IMR-90 (cell line): ENCODE results near the gene TMEM161A. TPM values are rescaled to one million over a fixed set of nuclear protein-coding genes. Genes with fewer than 3 reads are reported as not detected.

Source experiments
- ATAC-seq: fragments of 200-7000 bp; cut with Tn5 transposase; 2 replicates; pipeline ENCODE4 v1.9.1; 2020; ENCODE audit warnings: low read depth, mild to moderate bottlenecking, moderate library complexity
- BruUV-seq: library from RNA; stranded (reverse); fragments of 400-500 nt; replicated peaks from 2 replicates; lab custom pipeline; 2021; lab: Mats Ljungman, UMichigan
- CTCF ChIA-PET: fragments of 300-600 bp; formaldehyde crosslinking; extraction: SDS; loops from one replicate; lab custom pipeline; 2021; ENCODE audit warnings: antibody characterized with exemption; lab: Yijun Ruan, JAX
- POLR2A ChIA-PET: fragments of 300-600 bp; sonication (Branson Sonifier 250); formaldehyde crosslinking; loops from one replicate; lab custom pipeline; 2022; ENCODE audit warnings: antibody characterized with exemption; ENCODE audit not compliant: unreplicated experiment; lab: Charles Lee
- DNase-seq: peaks from one replicate; pipeline ENCODE4 v3.0.0; 2013
- H2AFZ ChIP-seq: replicated peaks from 2 replicates; pipeline ENCODE3; 2013; ENCODE audit warnings: low read length, mild to moderate bottlenecking; ENCODE audit not compliant: poor library complexity
- H2AK5ac ChIP-seq: 2 replicates; pipeline ENCODE4 v1.6.1; 2013; ENCODE audit warnings: low read depth, low read length, inconsistent platforms
- H2AK9ac ChIP-seq: replicated peaks from 2 replicates; pipeline ENCODE3; 2013; ENCODE audit warnings: mild to moderate bottlenecking, low read depth, low read length, moderate library complexity; ENCODE audit not compliant: poor library complexity
- H2BK120ac ChIP-seq: 2 replicates; pipeline ENCODE4 v1.6.1; 2013; ENCODE audit warnings: low read depth, low read length, inconsistent platforms
- H2BK15ac ChIP-seq: 3 replicates; pipeline ENCODE4 v1.6.1; 2013; ENCODE audit warnings: low read depth, low read length, inconsistent platforms
- H2BK20ac ChIP-seq: 2 replicates; pipeline ENCODE4 v1.6.1; 2013; ENCODE audit warnings: low read depth, mild to moderate bottlenecking, inconsistent platforms, low read length, moderate library complexity
- H2BK5ac ChIP-seq: 2 replicates; pipeline ENCODE4 v1.6.1; 2013; ENCODE audit warnings: mild to moderate bottlenecking, low read depth, low read length, inconsistent platforms; ENCODE audit not compliant: poor library complexity, severe bottlenecking
- H3K14ac ChIP-seq: replicated peaks from 2 replicates; pipeline ENCODE4 v1.6.1; 2013; ENCODE audit warnings: low read depth, low read length, inconsistent platforms
- H3K18ac ChIP-seq: 2 replicates; pipeline ENCODE4 v1.6.1; 2013; ENCODE audit warnings: low read depth, low read length, control low read depth
- H3K23ac ChIP-seq: 2 replicates; pipeline ENCODE4 v1.6.1; 2013; ENCODE audit warnings: low read depth, low read length, inconsistent platforms
- H3K27ac ChIP-seq: 2 replicates; pipeline ENCODE4 v1.5.1; 2013; ENCODE audit warnings: mild to moderate bottlenecking, control low read depth, low read length; ENCODE audit not compliant: insufficient read depth
- H3K27me3 ChIP-seq: 2 replicates; pipeline ENCODE4 v1.6.1; 2013; ENCODE audit warnings: low read length; ENCODE audit not compliant: control insufficient read depth, insufficient read depth
- H3K36me3 ChIP-seq: 2 replicates; pipeline ENCODE4 v1.6.1; 2013; ENCODE audit warnings: low read length, mixed read lengths; ENCODE audit not compliant: control insufficient read depth, insufficient read depth
- H3K4ac ChIP-seq: 2 replicates; pipeline ENCODE4 v1.6.1; 2013; ENCODE audit warnings: low read depth, low read length, inconsistent platforms
- H3K4me1 ChIP-seq: 2 replicates; pipeline ENCODE4 v1.6.1; 2013; ENCODE audit warnings: low read length, mixed read lengths; ENCODE audit not compliant: control insufficient read depth, insufficient read depth
- H3K4me2 ChIP-seq: 2 replicates; pipeline ENCODE4 v1.6.1; 2013; ENCODE audit warnings: low read depth, mild to moderate bottlenecking, control low read depth, low read length, moderate library complexity
- H3K4me3 ChIP-seq: 2 replicates; pipeline ENCODE4 v1.5.1; 2013; ENCODE audit warnings: low read depth, mild to moderate bottlenecking, control low read depth, low read length, moderate library complexity; ENCODE audit not compliant: insufficient read depth
- H3K56ac ChIP-seq: 2 replicates; pipeline ENCODE4 v1.6.1; 2013; ENCODE audit warnings: low read length, inconsistent platforms; ENCODE audit not compliant: insufficient read depth; ENCODE audit errors: extremely low read depth
- H3K79me1 ChIP-seq, 2 experiments: 2 replicates each; pipeline ENCODE4 v1.6.1; 2013; ENCODE audit warnings: low read length in 2 of 2, inconsistent platforms in 1 of 2, low read depth in 1 of 2
- H3K9ac ChIP-seq: 2 replicates; pipeline ENCODE4 v1.6.1; 2013; ENCODE audit warnings: low read depth, low read length, control low read depth
- H3K9me1 ChIP-seq: 2 replicates; pipeline ENCODE4 v1.6.1; 2013; ENCODE audit warnings: low read length, inconsistent platforms; ENCODE audit not compliant: insufficient read depth
- H3K9me3 ChIP-seq: 2 replicates; pipeline ENCODE4 v1.6.1; 2013; ENCODE audit warnings: low read length; ENCODE audit not compliant: control insufficient read depth, insufficient read depth
- H4K20me1 ChIP-seq: 2 replicates; pipeline ENCODE4 v1.6.1; 2013; ENCODE audit warnings: low read length, inconsistent platforms; ENCODE audit not compliant: insufficient read depth
- H4K5ac ChIP-seq: 2 replicates; pipeline ENCODE4 v1.6.1; 2013; ENCODE audit warnings: mild to moderate bottlenecking, low read depth, low read length, control low read depth
- H4K8ac ChIP-seq, 2 experiments: 2 replicates each; pipeline ENCODE4 v1.6.1; 2013; ENCODE audit warnings: low read depth in 2 of 2, low read length in 2 of 2, control low read depth in 1 of 2, inconsistent platforms in 1 of 2
- H4K91ac ChIP-seq: 2 replicates; pipeline ENCODE4 v1.6.1; 2013; ENCODE audit warnings: low read depth, low read length, inconsistent platforms; ENCODE audit not compliant: insufficient read depth
- BHLHE40 ChIP-seq: fragments of 150-350 bp; IDR thresholded peaks from 2 replicates; pipeline ENCODE4 v1.6.1; 2016; ENCODE audit warnings: mild to moderate bottlenecking, low read depth, low read length
- MXI1 ChIP-seq: IDR thresholded peaks from 2 replicates; pipeline ENCODE4 v1.6.1; 2012; ENCODE audit warnings: low read depth, mild to moderate bottlenecking, low read length, moderate library complexity, borderline replicate concordance
- RAD21 ChIP-seq: IDR thresholded peaks from 2 replicates; pipeline ENCODE4 v1.6.1; 2012; ENCODE audit warnings: low read length, improper control_type of control experiment
- RCOR1 ChIP-seq: IDR thresholded peaks from 2 replicates; pipeline ENCODE4 v1.6.1; 2012; ENCODE audit warnings: mild to moderate bottlenecking, low read length, improper control_type of control experiment; ENCODE audit not compliant: insufficient replicate concordance
- RFX5 ChIP-seq: IDR thresholded peaks from 2 replicates; pipeline ENCODE4 v1.8.0; 2012; ENCODE audit warnings: low read depth, mild to moderate bottlenecking, low read length, moderate library complexity
- WGBS, 2 experiments: methylation state at CpG; one replicate each; pipeline versions ENCODE4 v1.1.5 to v1.1.7; 2013; ENCODE audit warnings: missing lambda C conversion rate in 2 of 2; ENCODE audit not compliant: insufficient read length in 1 of 2; ENCODE audit errors: extremely low coverage in 2 of 2; 5-methylcytosine and 5-hydroxymethylcytosine counted together
- dilution Hi-C: fragments of 300-500 bp; cut with HindIII; formaldehyde crosslinking; loops from one replicate; pipeline ENCODE4 v1.14.3; 2018; ENCODE audit warnings: low sequenced_read_pairs; ENCODE audit not compliant: unreplicated experiment
- in situ Hi-C: fragments of 300-500 bp; cut with MboI; formaldehyde crosslinking; loops from 3 replicates; pipeline ENCODE4 v1.14.3; 2019; ENCODE audit warnings: low sequenced_read_pairs, inconsistent platforms, mixed read lengths
- intact Hi-C: fragments of 100-400 bp; cut with micrococcal nuclease; formaldehyde crosslinking; loops from 2 replicates; pipeline ENCODE4 v1.10.0; 2022
- polyA plus RNA-seq, 3 experiments: library from polyadenylated mRNA; depleted of rRNA; stranded (reverse); fragments of >200 nt; gene quantifications; 2 replicates each; pipeline ENCODE4 v1.2.3, GENCODE V29; 2012; ENCODE audit warnings: low replicate concordance in 1 of 3
- total RNA-seq: library from RNA; depleted of rRNA; stranded (reverse); fragments of >200 nt; gene quantifications from 2 replicates; pipeline ENCODE4 v1.2.3, GENCODE V29; 2012

Gene TMEM161A
- total and polyA plus RNA-seq, 2 of the 4 experiments (the other 2 are of a cell fraction) = 11.1 to 34.8 TPM

DNA sequence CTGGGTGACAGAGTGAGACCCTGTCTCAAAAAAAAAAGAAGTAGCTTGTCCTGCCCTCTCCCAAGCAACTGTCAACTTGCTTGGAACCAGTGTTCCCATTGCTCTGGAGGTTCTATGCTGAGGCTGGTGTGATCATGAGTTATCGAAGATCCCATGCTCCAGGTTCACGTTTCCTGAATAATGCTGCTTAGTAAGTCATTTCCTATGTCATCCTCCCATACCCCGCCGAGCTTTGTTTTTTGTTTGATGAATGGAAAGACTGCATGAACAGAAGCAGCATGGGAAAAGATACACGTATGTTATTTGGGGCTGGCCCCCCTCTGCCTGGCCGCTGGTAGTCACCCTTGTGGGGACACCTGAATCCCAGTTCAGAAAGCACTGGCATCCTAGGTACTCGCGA lies 63.2 kb downstream of the TMEM161A start:
- peaks cover 9 to 11% of the 10 kb centered on the region in 2 experiments; a peak in 2 of 4 replicates for H3K79me1 ChIP-seq
- ChIA-PET POLR2A (no interaction called here), CTCF (no interaction called here)
- H4K5ac ChIP-seq = no peak overlapping the region
- H2BK120ac ChIP-seq = no peak overlapping the region
- no peaks in the 10 kb centered on the region for H3K9me3 ChIP-seq
- ATAC-seq = no peak
- WGBS, 2 experiments = no CpG with 5 or more reads among the region's 8 CpGs
- H3K27ac ChIP-seq = no peak overlapping the region
- no peak overlapping the region for H4K8ac ChIP-seq
- no peak overlapping the region for H2AFZ ChIP-seq
- no peak overlapping the region for H3K4me3 ChIP-seq
- no peak overlapping the region for H3K23ac ChIP-seq
- H2AK5ac ChIP-seq = no peak overlapping the region
- TF ChIP-seq RAD21 = no peak
- TF ChIP-seq RCOR1 = no peak
- TF ChIP-seq RFX5 = no peak
- TF ChIP-seq MXI1 = no peak
- no peak for TF ChIP-seq BHLHE40
- no peak overlapping the region for H4K91ac ChIP-seq
- no peak overlapping the region for H2BK20ac ChIP-seq
- peaks cover 4% of the 10 kb centered on the region; the same call in 1 of the 2 replicates for H4K20me1 ChIP-seq
- intact Hi-C loops = no loop called here
- no peak overlapping the region for H2BK5ac ChIP-seq
- BruUV-seq = no TSS peak
- no peak overlapping the region for H3K4me2 ChIP-seq
- no peak overlapping the region for H2AK9ac ChIP-seq
- H3K14ac ChIP-seq = no peak overlapping the region
- no peak overlapping the region for H2BK15ac ChIP-seq
- no peak for DNase-seq
- H3K18ac ChIP-seq = no peak overlapping the region
- no peaks in the 10 kb centered on the region for H3K27me3 ChIP-seq
- in situ Hi-C loops = no loop called here
- H3K56ac ChIP-seq = no peak overlapping the region
- H3K9me1 ChIP-seq = peaks cover 12% of the 10 kb centered on the region
- dilution Hi-C loops = no loop called here
- H3K9ac ChIP-seq = no peak overlapping the region
- H3K4ac ChIP-seq = no peak overlapping the region
- H3K4me1 ChIP-seq = no peaks in the 10 kb centered on the region
- H3K36me3 ChIP-seq = peaks cover 2% of the 10 kb centered on the region; the same call in 1 of the 2 replicates
